ACC112 (cell line): Measurements from ENCODE around the gene PMM1.

Source experiments
- H2AFZ ChIP-seq: fragments of 200-600 bp; sonication (generic); one replicate; pipeline ENCODE4 v1.6.0; 2017; ENCODE audit warnings: antibody characterized with exemption, low read length; ENCODE audit not compliant: unreplicated experiment
- H3K27ac ChIP-seq: fragments of 200-600 bp; sonication (generic); 2 replicates; pipeline ENCODE4 v1.5.1; 2014; ENCODE audit warnings: low read depth, mild to moderate bottlenecking, antibody characterized with exemption, low read length, moderate library complexity
- H3K27me3 ChIP-seq: fragments of 200-600 bp; sonication (generic); 2 replicates; pipeline ENCODE4 v1.6.1; 2014; ENCODE audit warnings: mild to moderate bottlenecking, antibody characterized with exemption, low read length, moderate library complexity, mixed read lengths; ENCODE audit not compliant: insufficient read depth
- H3K36me3 ChIP-seq: fragments of 200-600 bp; sonication (generic); 2 replicates; pipeline ENCODE4 v1.6.1; 2016; ENCODE audit warnings: mild to moderate bottlenecking, antibody characterized with exemption, low read length, moderate library complexity, mixed read lengths; ENCODE audit not compliant: insufficient read depth
- H3K4me1 ChIP-seq: fragments of 200-600 bp; sonication (generic); one replicate; pipeline ENCODE4 v1.6.1; 2016; ENCODE audit warnings: low read length, mixed read lengths; ENCODE audit not compliant: insufficient read depth, unreplicated experiment, control insufficient read depth
- H3K4me3 ChIP-seq: fragments of 200-600 bp; sonication (generic); 2 replicates; pipeline ENCODE4 v1.5.1; 2014; ENCODE audit warnings: mild to moderate bottlenecking, low read depth, low read length
- H3K79me2 ChIP-seq: fragments of 200-600 bp; sonication (generic); one replicate; pipeline ENCODE4 v1.6.0; 2016; ENCODE audit warnings: low read length; ENCODE audit not compliant: control insufficient read depth, unreplicated experiment, insufficient read depth

The PMM1 gene

DNA sequence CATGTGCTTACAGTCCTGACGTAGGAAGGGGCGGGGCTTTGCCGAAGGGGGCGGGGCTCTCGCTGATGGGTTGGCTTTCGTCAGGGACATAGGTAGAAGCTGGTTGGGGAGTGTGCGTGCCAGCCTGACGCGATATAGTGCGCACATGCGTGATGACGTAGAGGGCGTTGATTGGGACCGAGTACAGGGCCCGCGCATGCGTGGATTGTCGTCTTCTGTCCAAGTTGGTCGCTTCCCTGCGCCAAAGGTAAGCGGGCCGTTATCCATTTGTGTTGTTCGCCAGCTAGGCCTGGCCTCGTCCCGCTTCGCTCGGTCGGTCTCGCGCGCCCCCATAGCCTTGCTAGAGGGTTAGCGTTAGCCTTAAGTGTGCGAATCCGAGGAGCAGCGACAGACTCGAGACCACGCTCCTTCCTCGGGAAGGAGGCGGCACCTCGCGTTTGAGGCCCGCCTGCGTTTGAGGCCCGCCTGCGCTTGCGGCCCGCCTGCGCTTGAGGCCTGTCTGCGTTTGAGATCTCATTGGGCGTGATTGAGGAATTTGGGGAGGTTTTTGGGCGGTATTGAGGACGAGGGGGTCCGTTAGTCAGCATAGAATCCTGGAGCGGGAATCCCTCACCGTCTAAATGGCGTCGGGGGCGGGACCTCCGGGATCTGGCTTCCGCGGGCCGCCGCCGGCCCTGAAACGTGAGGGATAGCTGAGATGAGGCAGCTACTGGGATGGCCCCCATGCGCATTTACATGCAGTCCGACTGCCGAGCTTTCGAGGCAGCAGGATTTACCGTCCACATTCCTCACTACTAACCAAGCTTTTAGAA, 31.7 kb upstream of the PMM1 start, which contains the start of gene XRCC6:
TSS of gene XRCC6 (plus strand) at position 197 of the 812 bp plus-strand sequence. CDS start 710 bp downstream, outside the sequence.
- H3K4me3 ChIP-seq = peak within 1 kb of the TSS; percentile 94
- H2AFZ ChIP-seq = peak within 1 kb of the TSS; percentile 70
- no peaks in the 10 kb centered on the region for H3K27me3 ChIP-seq
- peaks cover 68% of the 10 kb centered on the region for H3K79me2 ChIP-seq
- peaks cover 16% of the 10 kb centered on the region for H3K4me1 ChIP-seq
- H3K36me3 ChIP-seq = no peaks in the 10 kb centered on the region
- H3K27ac ChIP-seq = peak within 1 kb of the TSS; percentile 97

DNA sequence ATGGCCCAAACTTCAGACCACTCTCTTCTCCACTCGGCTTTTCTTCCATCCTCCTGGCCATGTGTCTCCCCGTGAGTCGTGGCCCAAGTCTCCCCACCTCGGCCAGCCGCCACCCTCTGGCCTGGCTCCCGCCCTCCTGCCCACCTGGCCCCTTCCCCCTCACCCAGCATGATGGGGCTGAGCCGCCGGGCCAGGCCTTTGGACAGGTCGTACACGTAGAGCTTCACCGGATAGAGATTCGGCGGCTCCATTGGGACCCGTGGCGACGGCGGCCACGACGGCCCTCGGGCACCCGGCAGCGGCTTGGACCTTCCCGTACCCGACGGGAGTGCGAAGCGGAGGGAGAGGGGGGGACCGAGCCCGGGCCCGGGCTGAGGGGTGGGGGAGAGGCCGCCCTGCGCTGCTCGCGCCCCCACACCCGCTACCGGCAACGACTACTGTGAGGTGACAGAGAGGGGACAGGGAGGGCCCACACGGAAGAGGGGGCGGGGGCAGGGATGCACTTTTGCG, 31.0 kb upstream of the PMM1 start, which contains the start of gene DESI1:
TSS of gene DESI1 (minus strand) at position 455 of the 510 bp plus-strand sequence. CDS start at position 251, 204 bp downstream.
- Histone ChIP-seq H3K27me3 (no peaks in the 10 kb centered on the region), H3K79me2 (peaks cover 69% of the 10 kb centered on the region), H3K27ac (peak within 1 kb of the TSS; percentile 97), H2AFZ (peak within 1 kb of the TSS; percentile 70), H3K4me1 (peaks cover 16% of the 10 kb centered on the region), H3K4me3 (peak within 1 kb of the TSS; percentile 94), H3K36me3 (no peaks in the 10 kb centered on the region)

DNA sequence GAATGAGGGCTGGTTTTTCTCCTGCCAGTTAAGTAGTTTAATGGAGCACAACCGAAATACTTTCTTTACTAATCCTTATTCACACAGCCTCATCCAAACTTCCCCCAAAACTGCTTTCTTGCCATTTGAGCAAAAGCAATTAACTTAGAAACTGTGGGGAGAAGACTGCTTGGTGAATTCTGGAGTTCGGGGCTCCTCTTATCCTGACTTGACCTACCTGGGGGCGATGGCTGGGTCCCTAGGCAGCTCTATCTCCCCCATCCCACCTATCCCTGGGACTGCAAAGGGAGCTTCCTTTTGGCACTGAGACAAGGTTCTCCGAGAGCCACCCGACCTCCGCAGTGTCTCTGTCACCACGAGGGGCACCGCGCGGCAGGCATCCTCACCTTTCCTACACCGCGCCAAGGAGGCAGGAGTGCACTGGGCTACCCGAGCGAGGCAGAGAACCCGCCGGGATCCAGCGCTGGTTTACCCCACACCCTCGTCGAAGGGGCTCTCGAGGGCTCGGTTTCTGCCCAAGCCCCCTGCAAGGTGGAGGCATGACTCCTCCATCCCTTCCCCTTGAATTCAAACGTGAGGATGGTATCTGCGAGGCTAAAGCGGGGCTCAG, 30.4 kb upstream of the PMM1 start:
- H3K27me3 ChIP-seq = no peaks in the 10 kb centered on the region
- H3K4me3 ChIP-seq = peak overlapping the region; percentile 94
- no peak overlapping the region for H2AFZ ChIP-seq
- H3K36me3 ChIP-seq = no peaks in the 10 kb centered on the region
- H3K27ac ChIP-seq = peak overlapping the region; percentile 77
- H3K79me2 ChIP-seq = peaks cover 69% of the 10 kb centered on the region
- peaks cover 16% of the 10 kb centered on the region for H3K4me1 ChIP-seq

- Histone ChIP-seq H3K36me3 (no peaks in the 10 kb centered on the region), H3K79me2 (peaks cover 37% of the 10 kb centered on the region), H3K27me3 (no peaks in the 10 kb centered on the region), H3K4me3 (no peak overlapping the region), H2AFZ (no peak overlapping the region), H3K27ac (no peak overlapping the region), H3K4me1 (peaks cover 4% of the 10 kb centered on the region)
Measured at GRCh38 chr22:41613456-41613855, 23.8 kb upstream of the PMM1 start.

DNA sequence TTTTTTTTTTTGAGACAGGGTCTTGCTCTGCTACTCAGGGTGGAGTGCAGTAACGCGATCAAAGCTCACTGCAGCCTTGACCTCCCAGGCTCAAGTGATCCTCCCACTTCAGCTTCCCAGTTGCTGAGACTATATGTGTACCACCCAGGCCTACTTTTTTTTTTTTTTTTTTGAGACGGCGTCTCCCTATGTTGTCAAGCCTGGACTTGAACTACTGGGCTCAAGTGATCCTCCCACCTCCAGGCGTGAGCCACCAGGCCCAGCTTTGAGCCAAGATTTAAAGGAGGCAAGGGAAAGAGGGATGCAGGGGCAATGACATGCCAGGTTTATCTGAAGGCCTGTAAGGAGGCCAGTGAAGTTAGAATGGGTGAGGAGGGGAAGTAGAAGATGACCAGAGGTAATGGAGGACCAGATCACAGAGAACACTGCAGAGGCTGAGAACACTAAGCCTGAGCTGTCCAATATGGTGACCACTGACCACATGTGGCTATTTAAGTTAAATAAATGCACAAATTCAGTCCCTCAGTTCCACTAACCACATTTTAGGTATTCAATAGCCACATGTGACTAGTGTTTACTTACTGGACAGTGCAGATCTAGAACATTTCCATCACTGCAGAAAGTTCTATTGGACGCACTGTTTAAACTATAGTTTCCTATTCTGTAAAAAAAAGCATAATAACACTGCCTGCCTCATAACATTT, 23.1 kb upstream of the PMM1 start:
- H3K79me2 ChIP-seq = peaks cover 33% of the 10 kb centered on the region
- H3K27ac ChIP-seq = no peak overlapping the region
- peaks cover 4% of the 10 kb centered on the region for H3K4me1 ChIP-seq
- H3K4me3 ChIP-seq = no peak overlapping the region
- no peaks in the 10 kb centered on the region for H3K27me3 ChIP-seq
- no peak overlapping the region for H2AFZ ChIP-seq
- H3K36me3 ChIP-seq = no peaks in the 10 kb centered on the region

- Histone ChIP-seq H2AFZ (no peak overlapping the region), H3K27ac (no peak overlapping the region), H3K79me2 (peaks cover 11% of the 10 kb centered on the region), H3K36me3 (0 out of 2 replicates have a peak, but pooled peaks cover 3% of the 10 kb centered on the region), H3K27me3 (no peaks in the 10 kb centered on the region), H3K4me1 (no peaks in the 10 kb centered on the region), H3K4me3 (no peak overlapping the region)
Measured at GRCh38 chr22:41608386-41608785, 18.7 kb upstream of the PMM1 start.

DNA sequence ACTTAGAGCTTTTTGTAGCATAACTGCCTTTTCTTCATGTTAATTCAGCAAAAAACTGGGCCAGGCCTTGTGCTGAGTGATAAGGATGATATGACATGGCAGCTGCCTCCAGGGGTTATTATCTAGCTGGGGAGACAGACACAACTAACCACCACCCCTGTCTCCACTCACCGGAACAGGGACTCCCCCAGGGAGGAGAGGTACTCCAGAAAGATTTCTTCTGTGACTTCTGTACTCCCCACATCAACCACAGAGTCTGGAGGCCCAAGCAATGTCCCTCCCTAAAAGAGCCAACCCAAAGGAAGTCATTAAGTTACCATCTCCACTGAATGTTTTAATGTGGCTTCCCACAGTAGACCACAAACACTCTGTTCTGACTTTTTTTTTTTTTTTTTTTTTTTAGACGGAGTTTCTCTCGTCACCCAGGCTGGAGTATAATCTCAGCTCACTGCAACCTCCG, 14.3 kb upstream of the PMM1 start:
- 0 out of 2 replicates have a peak, but pooled peaks cover 3% of the 10 kb centered on the region for H3K36me3 ChIP-seq
- no peak overlapping the region for H3K27ac ChIP-seq
- peaks cover 3% of the 10 kb centered on the region for H3K4me1 ChIP-seq
- no peak overlapping the region for H2AFZ ChIP-seq
- no peaks in the 10 kb centered on the region for H3K27me3 ChIP-seq
- no peak overlapping the region for H3K4me3 ChIP-seq
- no peaks in the 10 kb centered on the region for H3K79me2 ChIP-seq

DNA sequence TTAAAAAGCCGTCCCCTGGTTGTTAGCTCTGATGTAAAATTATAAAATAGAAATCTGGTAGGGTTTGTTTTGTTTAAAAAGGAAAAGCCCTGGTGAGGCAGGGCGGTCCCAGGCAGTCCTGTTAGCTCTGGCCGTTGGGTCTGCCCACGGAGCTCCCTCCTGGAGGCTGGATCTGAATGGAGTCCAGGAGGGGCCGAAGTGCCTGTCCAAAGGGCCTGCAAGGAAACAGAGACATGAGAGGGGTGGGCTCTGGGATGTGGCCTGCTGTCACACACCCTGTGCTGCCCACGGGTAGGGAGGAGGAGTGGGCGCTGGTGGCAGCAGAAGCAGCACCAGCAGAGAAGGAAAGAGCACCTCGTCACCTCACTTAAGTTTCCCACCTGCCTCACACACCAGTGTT, 11.3 kb upstream of the PMM1 start:
- H3K4me3 ChIP-seq = no peak overlapping the region
- 0 out of 2 replicates have a peak, but pooled peaks cover 3% of the 10 kb centered on the region for H3K36me3 ChIP-seq
- H3K27ac ChIP-seq = no peak overlapping the region
- peaks cover 25% of the 10 kb centered on the region for H3K4me1 ChIP-seq
- no peak overlapping the region for H2AFZ ChIP-seq
- no peaks in the 10 kb centered on the region for H3K27me3 ChIP-seq
- no peaks in the 10 kb centered on the region for H3K79me2 ChIP-seq

DNA sequence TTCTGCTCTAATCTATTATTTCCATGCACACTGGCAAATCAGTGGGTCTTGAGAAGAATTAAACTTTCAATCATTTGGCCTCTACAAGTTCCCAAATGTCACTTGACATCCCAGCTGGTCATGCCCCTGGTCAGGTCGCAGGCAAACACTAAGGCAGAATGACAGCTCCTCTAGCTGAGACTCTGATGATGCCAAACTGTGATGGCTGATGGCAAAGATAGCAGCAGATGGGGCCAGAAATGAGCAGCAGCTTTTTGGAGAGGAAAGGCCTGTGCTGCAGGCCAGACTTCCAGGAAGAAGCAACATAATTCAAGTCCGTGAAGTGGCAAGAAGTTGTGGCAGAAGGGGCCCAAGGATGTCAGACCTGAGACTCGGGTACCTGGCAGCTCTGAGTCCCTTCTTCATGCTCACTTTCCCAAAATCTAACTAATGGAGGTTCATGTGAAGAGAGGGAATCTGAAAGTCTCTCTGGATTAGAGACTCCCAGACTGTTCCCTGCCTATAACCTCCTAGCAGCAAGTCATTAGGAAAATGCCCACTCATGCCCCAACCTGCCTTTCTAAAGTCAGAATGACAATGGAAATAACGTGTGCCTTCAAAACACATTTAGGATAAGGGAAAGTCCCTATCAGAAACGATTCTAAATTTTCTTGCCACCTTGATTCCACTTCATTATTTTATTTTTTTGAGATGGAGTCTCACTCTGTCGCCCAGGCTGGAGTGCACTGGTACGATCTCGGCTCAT, 9.4 kb upstream of the PMM1 start:
- Histone ChIP-seq H3K79me2 (no peaks in the 10 kb centered on the region), H3K27me3 (no peaks in the 10 kb centered on the region), H3K4me3 (no peak overlapping the region), H2AFZ (no peak overlapping the region), H3K36me3 (no peaks in the 10 kb centered on the region), H3K4me1 (peaks cover 25% of the 10 kb centered on the region), H3K27ac (peak overlapping the region; percentile 80)

DNA sequence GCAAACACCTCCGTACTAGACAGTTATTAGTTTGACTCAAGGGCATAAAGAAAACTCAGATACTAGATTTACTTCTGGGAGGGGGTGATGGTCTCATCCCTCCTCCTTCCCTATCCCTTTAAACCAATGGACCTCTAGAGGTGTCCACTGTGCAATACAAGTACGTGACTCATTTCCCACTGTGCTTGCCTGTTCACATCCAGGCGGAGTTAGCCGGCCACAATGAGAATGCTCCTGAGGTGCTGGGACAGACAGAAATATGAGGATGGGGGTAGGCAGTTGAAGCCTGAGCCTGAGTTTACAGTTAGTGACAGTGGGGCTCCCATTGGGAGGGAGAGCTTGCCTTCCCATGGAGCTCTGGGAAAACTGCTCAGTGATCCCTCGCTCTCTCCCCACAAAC, 8.4 kb upstream of the PMM1 start:
- no peaks in the 10 kb centered on the region for H3K79me2 ChIP-seq
- no peaks in the 10 kb centered on the region for H3K27me3 ChIP-seq
- H3K36me3 ChIP-seq = no peaks in the 10 kb centered on the region
- H3K27ac ChIP-seq = peak overlapping the region; percentile 80
- H2AFZ ChIP-seq = no peak overlapping the region
- H3K4me3 ChIP-seq = no peak overlapping the region
- H3K4me1 ChIP-seq = peaks cover 25% of the 10 kb centered on the region
